ENCODE measurements around the gene TRAPPC3L.

Gene TRAPPC3L

GRCh38 chr6:116465246-116465645 lies 80.2 kb downstream of the TRAPPC3L start:
- no peak for DNase-seq (ENCODE audit: low spot score)

DNA sequence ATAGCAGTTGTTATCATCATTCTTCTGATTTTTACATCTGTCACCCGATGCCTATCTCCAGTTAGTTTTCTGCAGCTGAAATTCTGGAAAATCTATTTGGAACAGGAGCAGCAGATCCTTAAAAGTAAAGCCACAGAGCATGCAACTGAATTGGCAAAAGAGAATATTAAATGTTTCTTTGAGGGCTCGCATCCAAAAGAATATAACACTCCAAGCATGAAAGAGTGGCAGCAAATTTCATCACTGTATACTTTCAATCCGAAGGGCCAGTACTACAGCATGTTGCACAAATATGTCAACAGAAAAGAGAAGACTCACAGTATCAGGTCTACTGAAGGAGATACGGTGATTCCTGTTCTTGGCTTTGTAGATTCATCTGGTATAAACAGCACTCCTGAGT lies 82.2 kb downstream of the TRAPPC3L start:
- no peak for DNase-seq (ENCODE audit: low spot score)

GRCh38 chr6:116461932-116462885 lies 83.3 kb downstream of the TRAPPC3L start:
- no peak for DNase-seq (ENCODE audit: low spot score)

GRCh38 chr6:116461331-116461931 lies 84.1 kb downstream of the TRAPPC3L start, which contains the start of gene CALHM6:
Gene CALHM6, plus strand, starts transcription at chr6:116461375. Its CDS starts 555 bp downstream, at chr6:116461930.
- DNase-seq (ENCODE audit: low spot score): no peak

- DNase-seq (ENCODE audit: low spot score): no peak
These were observed 85.6 kb downstream of the TRAPPC3L start for GRCh38 chr6:116459927-116460326.

DNA sequence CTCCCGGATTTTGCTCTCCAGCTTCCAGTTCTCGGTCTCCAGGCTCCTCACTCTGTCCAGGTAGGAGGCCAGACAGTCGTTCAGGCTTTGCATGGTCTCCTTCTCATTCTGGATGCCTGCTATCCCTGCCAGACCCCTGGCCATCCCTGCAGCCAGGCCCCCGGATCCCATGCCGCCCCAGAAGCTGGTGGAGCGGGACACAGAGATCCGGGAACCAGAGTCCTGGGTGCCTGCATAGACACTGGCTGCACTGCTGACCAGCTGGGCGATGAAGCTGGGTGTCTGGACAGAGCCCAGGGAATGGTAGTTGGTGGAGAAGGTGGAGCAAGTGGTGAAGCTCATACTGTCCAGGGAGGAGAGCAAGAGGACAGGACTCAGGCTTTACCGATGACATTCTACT lies 87.2 kb downstream of the TRAPPC3L start:
- DNase-seq (ENCODE audit: low spot score): no peak

GRCh38 chr6:116456927-116457326 lies 88.6 kb downstream of the TRAPPC3L start:
- no peak for DNase-seq (ENCODE audit: low spot score)

- DNase-seq (ENCODE audit: low spot score): no peak
These were observed 89.4 kb downstream of the TRAPPC3L start for GRCh38 chr6:116456106-116456505.

GRCh38 chr6:116452531-116452930 lies 93.0 kb downstream of the TRAPPC3L start:
- DNase-seq (ENCODE audit: low spot score): no peak

DNA sequence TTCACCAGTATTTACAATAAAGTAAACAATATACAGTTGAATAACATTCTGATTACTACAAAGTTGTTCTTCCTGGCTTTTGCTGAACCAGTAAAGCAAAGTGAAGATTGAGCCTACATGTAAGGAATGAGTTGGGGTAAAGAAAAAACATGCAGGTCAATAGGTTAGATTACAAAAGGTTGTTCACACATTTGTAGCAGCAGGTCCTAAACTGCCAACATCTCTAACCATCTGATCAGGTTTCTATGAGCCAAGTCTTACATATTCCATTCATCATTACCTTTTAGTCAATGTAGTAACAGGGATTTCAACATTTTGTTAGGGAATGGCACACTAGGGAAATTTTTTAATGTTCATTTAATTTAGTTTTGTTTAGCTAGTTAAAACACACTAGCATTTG lies 93.6 kb downstream of the TRAPPC3L start:
- DNase-seq (ENCODE audit: low spot score): no peak

GRCh38 chr6:116450769-116451740 lies 94.4 kb downstream of the TRAPPC3L start:
- DNase-seq (ENCODE audit: low spot score): peak; percentile 48

DNA sequence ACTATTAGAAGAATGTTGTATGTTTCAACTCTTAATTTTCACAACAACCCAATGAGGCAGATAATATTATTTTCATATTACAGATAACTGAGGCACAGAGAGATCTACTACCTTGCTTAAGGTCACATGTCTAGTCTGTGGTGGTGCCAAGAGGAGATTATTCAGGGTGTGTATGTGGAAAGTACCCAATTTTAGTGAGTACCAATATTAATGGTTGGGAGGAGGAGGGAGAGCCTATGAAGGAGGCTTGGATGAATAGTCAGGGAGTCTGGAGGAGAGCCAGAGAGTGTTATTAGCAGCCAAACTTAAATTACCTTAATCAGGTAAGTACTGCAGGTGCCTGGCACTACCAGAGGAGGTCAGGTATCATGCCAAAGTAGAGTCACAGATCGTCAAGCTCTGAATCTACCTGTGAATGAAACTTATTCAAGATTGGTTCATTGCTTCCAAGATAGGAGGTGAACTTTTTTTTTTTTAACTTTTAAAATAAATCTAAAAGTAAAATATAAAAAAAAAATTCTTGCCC lies 95.2 kb downstream of the TRAPPC3L start:
- no peak for DNase-seq (ENCODE audit: low spot score)

- DNase-seq (ENCODE audit: low spot score): no peak
These were observed 95.9 kb downstream of the TRAPPC3L start for GRCh38 chr6:116449565-116449964.

- DNase-seq (ENCODE audit: low spot score): no peak
These were observed 97.9 kb downstream of the TRAPPC3L start for GRCh38 chr6:116447496-116448011.

GRCh38 chr6:116447052-116447451 lies 98.4 kb downstream of the TRAPPC3L start:
- no peak for DNase-seq (ENCODE audit: low spot score)

GRCh38 chr6:116446399-116446798 lies 99.1 kb downstream of the TRAPPC3L start:
- no peak for DNase-seq (ENCODE audit: low spot score)

- DNase-seq (ENCODE audit: low spot score): no peak
These were observed 100.4 kb downstream of the TRAPPC3L start for GRCh38 chr6:116445102-116445501.
